Neural crest cell (in vitro differentiated cells): ENCODE measurements around the gene LRPAP1. TPM values are rescaled to one million over a fixed set of nuclear protein-coding genes. Genes with fewer than 3 reads are reported as not detected.

Experiments used
- DNase-seq: peaks from one replicate; pipeline ENCODE4 v3.0.0; 2021; ENCODE audit warnings: low read depth, mixed read lengths, low spot score
- H3K27ac Mint-ChIP-seq: one replicate; pipeline ENCODE4 v1.8.0; 2021; ENCODE audit warnings: mild to moderate bottlenecking, mixed read lengths; ENCODE audit not compliant: unreplicated experiment
- H3K27me3 Mint-ChIP-seq: 2 replicates; pipeline ENCODE4 v1.8.0; 2021; ENCODE audit warnings: low read depth, mild to moderate bottlenecking, mixed read lengths
- H3K36me3 Mint-ChIP-seq: 2 replicates; pipeline ENCODE4 v1.8.0; 2021; ENCODE audit warnings: low read depth, mild to moderate bottlenecking, mixed read lengths
- H3K4me1 Mint-ChIP-seq: 2 replicates; pipeline ENCODE4 v1.8.0; 2021; ENCODE audit warnings: mixed read lengths
- H3K4me3 Mint-ChIP-seq: one replicate; pipeline ENCODE4 v1.8.0; 2021; ENCODE audit warnings: mild to moderate bottlenecking, mixed read lengths
- H3K9me3 Mint-ChIP-seq: 2 replicates; pipeline ENCODE4 v1.8.0; 2021; ENCODE audit warnings: mixed read lengths
- total RNA-seq: library from RNA; stranded (reverse); gene quantifications from 2 replicates; pipeline ENCODE4 v1.2.1, GENCODE V29; 2021
- TF ChIP-seq, protein P1 (sequence below): fragments of 200-600 bp; sonication (generic); conservative IDR thresholded peaks from 2 replicates; pipeline ENCODE4 v1.5.0; 2021; ENCODE audit warnings: antibody characterized with exemption, mild to moderate bottlenecking

The LRPAP1 gene
- total RNA-seq, 1 donor from 2014 or later, result 116 TPM

DNA sequence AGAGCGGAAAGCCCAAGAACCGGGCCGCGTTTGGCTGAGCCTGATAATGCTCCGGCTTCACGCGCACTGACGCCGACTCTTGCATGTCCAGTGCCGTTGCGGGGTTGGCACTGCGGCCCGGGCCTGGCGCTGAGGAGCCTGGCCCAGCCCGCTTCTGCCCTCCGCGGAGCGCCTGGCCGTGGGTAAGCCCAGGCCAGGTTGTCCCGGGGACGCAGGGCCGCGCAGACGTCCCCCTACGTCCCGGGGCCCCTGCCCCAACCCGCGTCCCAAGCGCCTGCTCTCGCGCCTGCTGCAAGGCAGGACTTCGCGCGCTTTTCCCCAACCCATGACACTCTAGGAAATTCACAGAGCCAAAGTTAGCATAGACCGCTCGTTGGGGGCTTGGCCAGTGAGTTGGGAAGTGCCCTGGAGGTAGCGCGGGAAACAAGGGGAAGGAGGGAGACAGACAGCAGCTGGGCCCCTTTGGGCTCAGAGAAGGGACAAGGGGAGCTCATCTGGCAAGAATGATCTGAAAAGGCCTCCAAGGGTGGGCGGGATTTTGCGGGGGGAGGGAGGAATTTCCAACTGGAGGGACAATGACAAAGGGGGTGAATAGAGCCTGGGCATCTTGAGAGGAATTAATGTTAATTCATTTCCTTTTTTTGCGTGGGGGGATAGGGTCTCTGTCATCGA lies 665 bp upstream of the LRPAP1 start:
- TF ChIP-seq, protein P1, sequence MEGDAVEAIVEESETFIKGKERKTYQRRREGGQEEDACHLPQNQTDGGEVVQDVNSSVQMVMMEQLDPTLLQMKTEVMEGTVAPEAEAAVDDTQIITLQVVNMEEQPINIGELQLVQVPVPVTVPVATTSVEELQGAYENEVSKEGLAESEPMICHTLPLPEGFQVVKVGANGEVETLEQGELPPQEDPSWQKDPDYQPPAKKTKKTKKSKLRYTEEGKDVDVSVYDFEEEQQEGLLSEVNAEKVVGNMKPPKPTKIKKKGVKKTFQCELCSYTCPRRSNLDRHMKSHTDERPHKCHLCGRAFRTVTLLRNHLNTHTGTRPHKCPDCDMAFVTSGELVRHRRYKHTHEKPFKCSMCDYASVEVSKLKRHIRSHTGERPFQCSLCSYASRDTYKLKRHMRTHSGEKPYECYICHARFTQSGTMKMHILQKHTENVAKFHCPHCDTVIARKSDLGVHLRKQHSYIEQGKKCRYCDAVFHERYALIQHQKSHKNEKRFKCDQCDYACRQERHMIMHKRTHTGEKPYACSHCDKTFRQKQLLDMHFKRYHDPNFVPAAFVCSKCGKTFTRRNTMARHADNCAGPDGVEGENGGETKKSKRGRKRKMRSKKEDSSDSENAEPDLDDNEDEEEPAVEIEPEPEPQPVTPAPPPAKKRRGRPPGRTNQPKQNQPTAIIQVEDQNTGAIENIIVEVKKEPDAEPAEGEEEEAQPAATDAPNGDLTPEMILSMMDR, result no peak
- DNase-seq, result no peak
- H3K27ac Mint-ChIP-seq, result no peak overlapping the region
- H3K4me3 Mint-ChIP-seq, result peak overlapping the region; percentile 100
- peaks cover 5% of the 10 kb centered on the region for H3K9me3 Mint-ChIP-seq
- H3K27me3 Mint-ChIP-seq, result peaks cover 4% of the 10 kb centered on the region
- H3K4me1 Mint-ChIP-seq, result peaks cover 46% of the 10 kb centered on the region
- peaks cover 6% of the 10 kb centered on the region for H3K36me3 Mint-ChIP-seq

DNA sequence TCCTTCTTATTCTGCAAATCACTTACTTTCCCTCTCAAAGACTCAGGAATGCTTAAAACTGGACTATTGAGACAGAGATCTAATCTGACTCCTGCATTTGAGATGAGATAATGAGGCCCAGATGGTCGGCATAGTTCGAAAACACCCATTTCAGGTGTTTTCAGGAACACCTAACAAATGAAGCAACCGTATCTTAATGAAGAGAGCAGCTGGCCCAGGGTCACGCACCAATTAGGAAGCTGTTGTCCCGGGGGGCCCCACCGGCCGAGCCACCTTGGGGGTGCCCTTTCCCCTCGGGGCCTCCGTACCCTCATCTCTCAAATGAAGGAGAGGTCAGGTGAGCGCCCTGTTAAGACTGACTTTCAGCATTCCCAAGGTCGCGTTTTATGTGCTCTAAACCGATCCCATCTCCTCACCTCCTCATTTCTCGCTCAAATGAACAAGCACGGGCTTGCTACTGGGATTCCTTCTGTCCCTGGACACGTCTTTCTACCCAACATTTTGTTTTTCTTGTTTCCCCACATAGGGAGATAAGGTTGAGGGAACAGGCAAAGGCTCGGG lies 824 bp downstream of the LRPAP1 start:
- peak overlapping the region; percentile 88 for H3K4me3 Mint-ChIP-seq
- TF ChIP-seq, protein P1, result no peak
- H3K36me3 Mint-ChIP-seq, result peaks cover 6% of the 10 kb centered on the region
- H3K4me1 Mint-ChIP-seq, result peaks cover 52% of the 10 kb centered on the region
- H3K27me3 Mint-ChIP-seq, result peaks cover 4% of the 10 kb centered on the region
- H3K27ac Mint-ChIP-seq, result no peak overlapping the region
- no peak for DNase-seq
- peaks cover 5% of the 10 kb centered on the region for H3K9me3 Mint-ChIP-seq

DNA sequence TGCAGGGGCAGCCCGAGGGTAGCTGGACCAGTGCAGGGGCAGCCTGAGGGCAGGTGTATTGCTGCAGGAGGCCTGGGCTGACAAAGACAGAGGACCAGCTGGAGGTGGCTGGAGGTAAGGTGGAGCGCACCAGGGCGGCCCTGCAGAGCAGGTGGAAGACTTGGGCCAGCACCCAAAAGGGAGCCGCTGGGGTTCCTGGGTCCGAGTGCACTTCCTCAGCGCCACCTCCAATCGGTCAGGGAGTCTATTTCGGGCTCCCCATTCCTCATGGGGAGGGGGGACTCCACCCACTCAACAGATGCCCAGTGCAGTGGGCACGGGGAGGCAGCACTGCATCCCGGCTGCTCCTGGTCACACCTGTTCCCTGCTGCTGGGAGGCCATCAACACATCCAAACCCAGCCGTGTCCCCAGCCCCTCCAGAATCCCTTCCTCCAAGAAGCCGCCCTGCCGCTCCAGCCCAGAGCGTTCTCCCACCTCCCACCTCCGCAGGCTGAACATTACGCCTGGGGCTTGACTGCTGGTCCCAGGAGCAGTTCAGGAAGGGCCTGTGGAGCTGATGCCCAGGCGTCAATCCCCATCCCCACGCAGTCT lies 1.5 kb downstream of the LRPAP1 start:
- Mint-ChIP-seq H3K27ac (no peak overlapping the region), H3K4me1 (peaks cover 52% of the 10 kb centered on the region), H3K4me3 (peak overlapping the region; percentile 88), H3K36me3 (peaks cover 6% of the 10 kb centered on the region), H3K9me3 (peaks cover 5% of the 10 kb centered on the region), H3K27me3 (peaks cover 4% of the 10 kb centered on the region)
- TF ChIP-seq, protein P1, result no peak
- DNase-seq, result no peak

DNA sequence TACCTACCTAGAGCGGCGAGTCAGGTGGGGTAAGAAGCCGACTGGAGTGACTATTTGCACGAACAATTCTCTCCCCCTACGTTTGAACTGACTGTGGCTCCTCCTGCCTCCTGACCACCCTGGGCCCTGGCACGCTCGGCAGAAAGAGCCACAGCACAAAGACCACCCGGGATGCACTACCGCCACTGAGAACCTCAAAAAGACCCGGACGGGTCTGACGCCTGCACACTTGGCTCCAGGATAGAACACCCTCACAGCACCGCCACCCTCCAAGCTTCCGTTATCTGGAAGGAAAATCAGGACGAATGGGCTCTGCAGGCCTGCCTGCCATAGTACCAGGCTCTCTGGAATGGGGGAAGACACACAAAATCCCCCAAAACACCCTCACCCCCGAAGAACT lies 2.2 kb downstream of the LRPAP1 start:
- peaks cover 52% of the 10 kb centered on the region for H3K4me1 Mint-ChIP-seq
- no peaks in the 10 kb centered on the region for H3K9me3 Mint-ChIP-seq
- no peak for DNase-seq
- peaks cover under 1% of the 10 kb centered on the region for H3K36me3 Mint-ChIP-seq
- no peak overlapping the region for H3K27ac Mint-ChIP-seq
- peak overlapping the region; percentile 88 for H3K4me3 Mint-ChIP-seq
- TF ChIP-seq, protein P1, result no peak
- H3K27me3 Mint-ChIP-seq, result no peaks in the 10 kb centered on the region

DNA sequence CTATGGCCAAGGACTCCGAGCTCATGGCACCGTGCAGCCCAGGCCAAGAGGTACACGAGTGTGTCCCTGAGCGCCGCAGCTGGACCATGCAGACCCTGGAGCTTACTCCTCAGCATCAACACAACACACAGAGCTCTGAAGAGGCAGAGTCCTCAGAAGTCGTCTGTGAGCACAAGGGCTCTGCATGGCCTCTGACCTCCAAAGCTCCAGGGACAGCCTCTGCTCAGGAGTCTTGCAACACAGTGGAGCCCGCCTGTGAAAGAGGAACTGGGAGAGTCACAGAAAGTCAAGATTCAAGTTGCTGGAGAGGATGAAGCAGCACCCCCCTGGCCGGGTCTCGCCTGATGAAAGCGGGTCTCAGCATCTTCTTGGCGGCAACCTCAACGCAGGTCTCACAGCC lies 2.9 kb downstream of the LRPAP1 start:
- Mint-ChIP-seq H3K27me3 (no peaks in the 10 kb centered on the region), H3K27ac (no peak overlapping the region), H3K9me3 (no peaks in the 10 kb centered on the region), H3K4me1 (peaks cover 52% of the 10 kb centered on the region), H3K4me3 (peak overlapping the region; percentile 88), H3K36me3 (no peaks in the 10 kb centered on the region)
- TF ChIP-seq, protein P1, result no peak
- DNase-seq, result no peak
